ENCODE measurements around the gene SLC35F2. TPM values are rescaled to one million over a fixed set of nuclear protein-coding genes. Genes with fewer than 3 reads are reported as not detected.

The SLC35F2 gene
- total RNA-seq, 2 donors from 2014 or later = 18.8 to 23.6 TPM

DNA sequence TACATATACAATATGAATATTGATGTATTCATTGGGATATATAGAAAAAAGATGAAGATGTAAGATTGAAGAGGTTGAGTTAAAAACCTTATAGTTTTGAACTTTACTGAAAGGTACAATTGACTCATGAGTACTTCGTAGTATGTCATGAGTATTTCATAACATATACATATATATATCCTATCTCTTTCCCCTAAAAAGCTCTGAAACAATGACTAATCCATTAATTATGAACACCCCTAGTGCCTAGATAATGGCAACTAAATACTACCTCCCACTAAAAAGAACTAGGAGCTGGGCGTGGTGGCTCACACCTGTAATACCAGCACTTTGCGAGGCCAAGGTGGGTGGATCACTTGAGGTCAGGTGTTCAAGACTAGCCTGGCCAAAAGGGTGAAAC lies 31.5 kb downstream of the SLC35F2 start:
- H3K4me3 ChIP-seq (ENCODE audit: low read length) = no peak overlapping the region
- H3K9me3 ChIP-seq (ENCODE audit: control insufficient read depth, low read length) = no peaks in the 10 kb centered on the region
- no peak for DNase-seq
- no peaks in the 10 kb centered on the region for H3K36me3 ChIP-seq (ENCODE audit: control insufficient read depth, insufficient read depth, low read length)
- H3K9me3 Mint-ChIP-seq = no peaks in the 10 kb centered on the region
- H3K27me3 ChIP-seq (ENCODE audit: control insufficient read depth, insufficient read depth, low read length, poor library complexity, severe bottlenecking) = no peaks in the 10 kb centered on the region
- no peak overlapping the region for H3K9ac ChIP-seq (ENCODE audit: extremely low read depth, low read length, poor library complexity, severe bottlenecking)
- H3K27ac ChIP-seq (ENCODE audit: low read depth, low read length) = no peak overlapping the region
- peaks cover 9% of the 10 kb centered on the region for H3K27me3 Mint-ChIP-seq (ENCODE audit: insufficient read depth)
- no peaks in the 10 kb centered on the region for H3K4me1 ChIP-seq (ENCODE audit: control insufficient read depth, insufficient read depth, low read length)
- no peaks in the 10 kb centered on the region for H3K36me3 Mint-ChIP-seq (ENCODE audit: low read depth)
- TF ChIP-seq, protein P1, sequence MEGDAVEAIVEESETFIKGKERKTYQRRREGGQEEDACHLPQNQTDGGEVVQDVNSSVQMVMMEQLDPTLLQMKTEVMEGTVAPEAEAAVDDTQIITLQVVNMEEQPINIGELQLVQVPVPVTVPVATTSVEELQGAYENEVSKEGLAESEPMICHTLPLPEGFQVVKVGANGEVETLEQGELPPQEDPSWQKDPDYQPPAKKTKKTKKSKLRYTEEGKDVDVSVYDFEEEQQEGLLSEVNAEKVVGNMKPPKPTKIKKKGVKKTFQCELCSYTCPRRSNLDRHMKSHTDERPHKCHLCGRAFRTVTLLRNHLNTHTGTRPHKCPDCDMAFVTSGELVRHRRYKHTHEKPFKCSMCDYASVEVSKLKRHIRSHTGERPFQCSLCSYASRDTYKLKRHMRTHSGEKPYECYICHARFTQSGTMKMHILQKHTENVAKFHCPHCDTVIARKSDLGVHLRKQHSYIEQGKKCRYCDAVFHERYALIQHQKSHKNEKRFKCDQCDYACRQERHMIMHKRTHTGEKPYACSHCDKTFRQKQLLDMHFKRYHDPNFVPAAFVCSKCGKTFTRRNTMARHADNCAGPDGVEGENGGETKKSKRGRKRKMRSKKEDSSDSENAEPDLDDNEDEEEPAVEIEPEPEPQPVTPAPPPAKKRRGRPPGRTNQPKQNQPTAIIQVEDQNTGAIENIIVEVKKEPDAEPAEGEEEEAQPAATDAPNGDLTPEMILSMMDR (conservative IDR thresholded peaks at IDR 0.05) = no peak
- H3K4me1 Mint-ChIP-seq = peaks cover 5% of the 10 kb centered on the region
- H3K27ac Mint-ChIP-seq = no peak overlapping the region
- 100% methylated on average over 2 of the region's 3 CpGs for WGBS, 2 experiments (ENCODE audit: insufficient coverage in 1 of 2, insufficient read length in 1 of 2)
- H3K4me3 Mint-ChIP-seq = no peak overlapping the region

DNA sequence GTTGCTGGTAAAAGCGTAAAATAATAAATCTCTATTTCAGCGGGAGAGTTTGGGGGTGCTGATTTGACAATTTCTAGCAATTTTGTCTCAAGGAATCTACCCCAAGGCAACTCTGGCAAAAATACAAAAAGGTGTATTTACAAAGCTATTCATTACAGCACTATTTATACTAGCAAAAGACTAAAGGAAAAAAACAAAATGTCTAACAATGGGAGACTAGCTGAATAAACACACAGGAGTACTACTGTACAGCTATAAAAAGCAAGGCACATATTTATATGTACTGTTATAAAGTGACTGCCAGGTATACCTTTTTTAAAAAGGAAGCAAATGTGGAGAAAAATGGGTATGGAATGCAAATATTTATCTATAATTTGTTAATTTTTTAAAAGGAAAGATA lies 32.7 kb downstream of the SLC35F2 start:
- 100% methylated on average over 2 of the region's 2 CpGs for WGBS, 2 experiments (ENCODE audit: insufficient coverage in 1 of 2, insufficient read length in 1 of 2)

DNA sequence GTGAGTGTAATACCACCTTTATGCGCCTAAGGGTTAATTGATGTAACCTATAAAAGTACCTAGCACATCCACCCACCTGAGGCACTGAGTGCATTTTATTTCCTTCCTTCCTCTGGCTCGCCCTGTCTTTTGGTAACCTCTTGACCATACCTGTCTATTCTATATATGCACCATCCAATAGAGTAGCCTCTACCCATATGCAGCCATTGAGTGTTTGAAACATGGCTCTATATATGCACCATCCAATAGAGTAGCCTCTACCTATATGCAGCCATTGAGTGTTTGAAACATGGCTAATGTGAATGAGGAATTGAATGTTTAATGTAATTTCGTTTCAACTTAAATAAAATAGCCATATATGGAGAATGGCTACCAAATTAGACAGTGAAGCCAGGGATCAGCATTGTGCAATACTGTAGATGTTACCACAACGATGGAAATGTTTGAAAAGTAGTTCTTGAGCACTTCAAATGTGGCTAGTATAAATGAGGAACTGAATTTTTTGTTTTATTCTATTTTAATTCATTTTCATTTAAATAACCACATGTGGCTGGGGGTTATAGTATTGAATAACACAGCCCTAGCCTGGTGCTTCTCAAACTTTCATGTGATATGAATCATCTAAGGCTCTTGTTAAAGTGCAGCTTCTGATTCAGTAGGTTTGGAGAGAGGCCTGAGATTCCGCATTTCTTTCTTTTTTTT lies 33.8 kb downstream of the SLC35F2 start:
- Histone ChIP-seq H3K4me1 (ENCODE audit: control insufficient read depth, insufficient read depth, low read length) (no peaks in the 10 kb centered on the region), H3K36me3 (ENCODE audit: control insufficient read depth, insufficient read depth, low read length) (no peaks in the 10 kb centered on the region), H3K9me3 (ENCODE audit: control insufficient read depth, low read length) (no peaks in the 10 kb centered on the region), H3K27me3 (ENCODE audit: control insufficient read depth, insufficient read depth, low read length, poor library complexity, severe bottlenecking) (no peaks in the 10 kb centered on the region), H3K27ac (ENCODE audit: low read depth, low read length) (no peak overlapping the region), H3K9ac (ENCODE audit: extremely low read depth, low read length, poor library complexity, severe bottlenecking) (no peak overlapping the region), H3K4me3 (ENCODE audit: low read length) (no peak overlapping the region)
- no peak for DNase-seq
- TF ChIP-seq, protein P1 (conservative IDR thresholded peaks at IDR 0.05) = no peak
- WGBS, 2 experiments (ENCODE audit: insufficient coverage in 1 of 2, insufficient read length in 1 of 2) = 90 to 93% methylated on average over 3 to 5 of the region's 5 CpGs
- Mint-ChIP-seq H3K36me3 (ENCODE audit: low read depth) (no peaks in the 10 kb centered on the region), H3K27me3 (ENCODE audit: insufficient read depth) (no peaks in the 10 kb centered on the region), H3K4me3 (no peak overlapping the region), H3K4me1 (no peaks in the 10 kb centered on the region), H3K9me3 (no peaks in the 10 kb centered on the region), H3K27ac (no peak overlapping the region)

More for the DNA sequence above, 32.7 kb downstream of the SLC35F2 start:
- TF ChIP-seq, protein P1 (conservative IDR thresholded peaks at IDR 0.05) = no peak
- H3K4me3 ChIP-seq (ENCODE audit: low read length) = no peak overlapping the region
- no peaks in the 10 kb centered on the region for H3K4me1 ChIP-seq (ENCODE audit: control insufficient read depth, insufficient read depth, low read length)
- Mint-ChIP-seq H3K9me3 (no peaks in the 10 kb centered on the region), H3K27ac (no peak overlapping the region), H3K27me3 (ENCODE audit: insufficient read depth) (no peaks in the 10 kb centered on the region), H3K4me3 (no peak overlapping the region), H3K36me3 (ENCODE audit: low read depth) (no peaks in the 10 kb centered on the region), H3K4me1 (no peaks in the 10 kb centered on the region)
- H3K9me3 ChIP-seq (ENCODE audit: control insufficient read depth, low read length) = no peaks in the 10 kb centered on the region
- H3K27me3 ChIP-seq (ENCODE audit: control insufficient read depth, insufficient read depth, low read length, poor library complexity, severe bottlenecking) = no peaks in the 10 kb centered on the region
- DNase-seq = no peak
- H3K36me3 ChIP-seq (ENCODE audit: control insufficient read depth, insufficient read depth, low read length) = no peaks in the 10 kb centered on the region
- H3K9ac ChIP-seq (ENCODE audit: extremely low read depth, low read length, poor library complexity, severe bottlenecking) = no peak overlapping the region
- no peak overlapping the region for H3K27ac ChIP-seq (ENCODE audit: low read depth, low read length)

All from endodermal cell (in vitro differentiated cells).